Measurements from ENCODE around the gene BHLHE23.

Gene BHLHE23

GRCh38 chr20:63003546-63003945 is 3.2 kb downstream of the BHLHE23 start:
- no peaks in the 10 kb centered on the region for H3K79me1 ChIP-seq (ENCODE audit: low read length)
- WGBS (ENCODE audit: extremely low coverage, insufficient coverage, insufficient read length), result no CpG with 5 or more reads among the region's 13 CpGs
- no peak overlapping the region for H3K4me3 ChIP-seq (ENCODE audit: low read depth, low read length)

GRCh38 chr20:63002511-63002910 is 4.3 kb downstream of the BHLHE23 start:
- Histone ChIP-seq H2BK5ac (ENCODE audit: low read depth, low read length, poor library complexity) (no peak overlapping the region), H3K27me3 (ENCODE audit: insufficient read depth, low read length) (peaks cover 45% of the 10 kb centered on the region), H3K4ac (ENCODE audit: low read depth, low read length) (no peak overlapping the region), H3K14ac (ENCODE audit: low read length) (no peak overlapping the region), H4K91ac (ENCODE audit: low read depth, low read length) (no peak overlapping the region), H2BK120ac (ENCODE audit: insufficient read depth, low read length, poor library complexity) (no peak overlapping the region), H4K8ac (ENCODE audit: low read depth, low read length) (no peak overlapping the region), H3K79me1 (ENCODE audit: low read length) (no peaks in the 10 kb centered on the region), H3K9me3 (ENCODE audit: insufficient read depth, low read depth, low read length) (peaks cover 13% of the 10 kb centered on the region), H2BK12ac (ENCODE audit: low read length) (no peak overlapping the region), H4K12ac (ENCODE audit: low read depth, low read length) (no peak overlapping the region), H3K36me3 (ENCODE audit: control insufficient read depth in 1 of 2, insufficient read depth in 2 of 2, low read length in 2 of 2) (no peaks in the 10 kb centered on the region), H3K18ac (ENCODE audit: low read length) (no peak overlapping the region), H3K4me1 (ENCODE audit: control insufficient read depth in 1 of 2, insufficient read depth in 2 of 2, low read length in 2 of 2) (peaks cover 2 to 4% of the 10 kb centered on the region in 2 experiments), H3K27ac (ENCODE audit: low read depth, low read length) (no peak overlapping the region), H3K79me2 (ENCODE audit: control insufficient read depth, insufficient read depth, low read length, poor library complexity) (no peaks in the 10 kb centered on the region), H3K4me3 (ENCODE audit: low read depth, low read length) (no peak overlapping the region), H3K4me2 (ENCODE audit: low read length) (no peak overlapping the region), H3K9ac (ENCODE audit: low read length) (no peak overlapping the region), H3K23ac (ENCODE audit: low read length) (no peak overlapping the region), H2AFZ (ENCODE audit: insufficient read depth, low read length, poor library complexity) (no peak overlapping the region), H2AK5ac (ENCODE audit: low read length) (no peak overlapping the region)
- WGBS (ENCODE audit: extremely low coverage, insufficient coverage, insufficient read length), result no CpG with 5 or more reads among the region's 11 CpGs
- no peak for DNase-seq

More at GRCh38 chr20:63003546-63003945, 3.2 kb downstream of the BHLHE23 start:
- Histone ChIP-seq H3K4me1 (ENCODE audit: control insufficient read depth in 1 of 2, insufficient read depth in 2 of 2, low read length in 2 of 2) (peaks cover 2 to 4% of the 10 kb centered on the region in 2 experiments), H4K8ac (ENCODE audit: low read depth, low read length) (no peak overlapping the region), H3K79me2 (ENCODE audit: control insufficient read depth, insufficient read depth, low read length, poor library complexity) (no peaks in the 10 kb centered on the region), H2AFZ (ENCODE audit: insufficient read depth, low read length, poor library complexity) (no peak overlapping the region), H4K91ac (ENCODE audit: low read depth, low read length) (no peak overlapping the region), H3K27ac (ENCODE audit: low read depth, low read length) (no peak overlapping the region), H3K14ac (ENCODE audit: low read length) (no peak overlapping the region), H3K36me3 (ENCODE audit: control insufficient read depth in 1 of 2, insufficient read depth in 2 of 2, low read length in 2 of 2) (no peaks in the 10 kb centered on the region), H3K18ac (ENCODE audit: low read length) (no peak overlapping the region), H3K4ac (ENCODE audit: low read depth, low read length) (no peak overlapping the region), H3K4me2 (ENCODE audit: low read length) (no peak overlapping the region), H2BK5ac (ENCODE audit: low read depth, low read length, poor library complexity) (no peak overlapping the region), H2BK120ac (ENCODE audit: insufficient read depth, low read length, poor library complexity) (no peak overlapping the region), H3K23ac (ENCODE audit: low read length) (no peak overlapping the region), H2BK12ac (ENCODE audit: low read length) (no peak overlapping the region), H2AK5ac (ENCODE audit: low read length) (no peak overlapping the region), H3K9ac (ENCODE audit: low read length) (no peak overlapping the region), H3K27me3 (ENCODE audit: insufficient read depth, low read length) (peaks cover 55% of the 10 kb centered on the region), H3K9me3 (ENCODE audit: insufficient read depth, low read depth, low read length) (peaks cover 12% of the 10 kb centered on the region), H4K12ac (ENCODE audit: low read depth, low read length) (no peak overlapping the region)
- DNase-seq, result no peak

- Histone ChIP-seq H3K4me1 (ENCODE audit: control insufficient read depth in 1 of 2, insufficient read depth in 2 of 2, low read length in 2 of 2) (no peaks in the 10 kb centered on the region), H3K36me3 (ENCODE audit: control insufficient read depth in 1 of 2, insufficient read depth in 2 of 2, low read length in 2 of 2) (no peaks in the 10 kb centered on the region), H2BK12ac (ENCODE audit: low read length) (no peak overlapping the region), H2AFZ (ENCODE audit: insufficient read depth, low read length, poor library complexity) (no peak overlapping the region), H3K18ac (ENCODE audit: low read length) (no peak overlapping the region), H3K79me1 (ENCODE audit: low read length) (no peaks in the 10 kb centered on the region), H4K91ac (ENCODE audit: low read depth, low read length) (no peak overlapping the region), H3K4me2 (ENCODE audit: low read length) (no peak overlapping the region), H3K79me2 (ENCODE audit: control insufficient read depth, insufficient read depth, low read length, poor library complexity) (no peaks in the 10 kb centered on the region), H4K8ac (ENCODE audit: low read depth, low read length) (no peak overlapping the region), H3K14ac (ENCODE audit: low read length) (no peak overlapping the region), H3K4me3 (ENCODE audit: low read depth, low read length) (no peak overlapping the region), H3K9me3 (ENCODE audit: insufficient read depth, low read depth, low read length) (peaks cover 13% of the 10 kb centered on the region), H3K27ac (ENCODE audit: low read depth, low read length) (no peak overlapping the region), H3K27me3 (ENCODE audit: insufficient read depth, low read length) (peaks cover 29% of the 10 kb centered on the region), H2BK5ac (ENCODE audit: low read depth, low read length, poor library complexity) (no peak overlapping the region), H3K4ac (ENCODE audit: low read depth, low read length) (no peak overlapping the region), H4K12ac (ENCODE audit: low read depth, low read length) (no peak overlapping the region), H3K9ac (ENCODE audit: low read length) (no peak overlapping the region), H2BK120ac (ENCODE audit: insufficient read depth, low read length, poor library complexity) (no peak overlapping the region), H3K23ac (ENCODE audit: low read length) (no peak overlapping the region), H2AK5ac (ENCODE audit: low read length) (no peak overlapping the region)
- no peak for DNase-seq
- no CpG with 5 or more reads among the region's 11 CpGs for WGBS (ENCODE audit: extremely low coverage, insufficient coverage, insufficient read length)
Measured at GRCh38 chr20:63000958-63001357, 5.8 kb downstream of the BHLHE23 start.

- H4K8ac ChIP-seq (ENCODE audit: low read depth, low read length), result no peak overlapping the region
- H4K12ac ChIP-seq (ENCODE audit: low read depth, low read length), result no peak overlapping the region
- H3K27ac ChIP-seq (ENCODE audit: low read depth, low read length), result no peak overlapping the region
- no peaks in the 10 kb centered on the region for H3K79me1 ChIP-seq (ENCODE audit: low read length)
- no peak overlapping the region for H2BK120ac ChIP-seq (ENCODE audit: insufficient read depth, low read length, poor library complexity)
- no peaks in the 10 kb centered on the region for H3K4me1 ChIP-seq (ENCODE audit: control insufficient read depth in 1 of 2, insufficient read depth in 2 of 2, low read length in 2 of 2)
- H4K91ac ChIP-seq (ENCODE audit: low read depth, low read length), result no peak overlapping the region
- H3K79me2 ChIP-seq (ENCODE audit: control insufficient read depth, insufficient read depth, low read length, poor library complexity), result no peaks in the 10 kb centered on the region
- no peak overlapping the region for H3K9ac ChIP-seq (ENCODE audit: low read length)
- no peak overlapping the region for H2BK12ac ChIP-seq (ENCODE audit: low read length)
- peaks cover 20% of the 10 kb centered on the region for H3K27me3 ChIP-seq (ENCODE audit: insufficient read depth, low read length)
- no peak overlapping the region for H2AK5ac ChIP-seq (ENCODE audit: low read length)
- H2BK5ac ChIP-seq (ENCODE audit: low read depth, low read length, poor library complexity), result no peak overlapping the region
- H3K4me2 ChIP-seq (ENCODE audit: low read length), result no peak overlapping the region
- peaks cover 13% of the 10 kb centered on the region for H3K9me3 ChIP-seq (ENCODE audit: insufficient read depth, low read depth, low read length)
- no peak overlapping the region for H3K18ac ChIP-seq (ENCODE audit: low read length)
- no peak overlapping the region for H2AFZ ChIP-seq (ENCODE audit: insufficient read depth, low read length, poor library complexity)
- DNase-seq, result no peak
- no peak overlapping the region for H3K4ac ChIP-seq (ENCODE audit: low read depth, low read length)
- WGBS (ENCODE audit: extremely low coverage, insufficient coverage, insufficient read length), result no CpG with 5 or more reads among the region's 14 CpGs
- H3K4me3 ChIP-seq (ENCODE audit: low read depth, low read length), result no peak overlapping the region
- no peak overlapping the region for H3K14ac ChIP-seq (ENCODE audit: low read length)
- no peak overlapping the region for H3K23ac ChIP-seq (ENCODE audit: low read length)
- H3K36me3 ChIP-seq (ENCODE audit: control insufficient read depth in 1 of 2, insufficient read depth in 2 of 2, low read length in 2 of 2), result no peaks in the 10 kb centered on the region
Measured at GRCh38 chr20:63000036-63000435, 6.7 kb downstream of the BHLHE23 start.
